Astrocyte of the spinal cord (primary cell): ENCODE measurements around the gene SEMA6A.

Experiments used
- DNase-seq: peaks from one replicate; pipeline ENCODE4 v3.0.0; 2011; ENCODE audit warnings: low read depth, low spot score
- H3K4me3 ChIP-seq: 2 replicates; pipeline ENCODE4 v1.5.1; 2011; ENCODE audit warnings: low read depth, mild to moderate bottlenecking, low read length, moderate library complexity
- CTCF ChIP-seq: IDR thresholded peaks from 2 replicates; pipeline ENCODE4 v1.5.1; 2012; ENCODE audit warnings: low read depth, mild to moderate bottlenecking, low read length, inconsistent platforms
- in situ Hi-C: cut with HindIII; loops from 2 replicates; pipeline ENCODE4 v1.10.0; 2017; ENCODE audit warnings: low sequenced_read_pairs

The SEMA6A gene

GRCh38 chr5:116424258-116424615, 150.4 kb downstream of the SEMA6A start:
- no peak overlapping the region for H3K4me3 ChIP-seq
- no peak for TF ChIP-seq CTCF
- in situ Hi-C loops, result no loop called here
- no peak for DNase-seq

- H3K4me3 ChIP-seq, result no peak overlapping the region
- in situ Hi-C loops, result no loop called here
- no peak for DNase-seq
- TF ChIP-seq CTCF, result no peak
Measured at GRCh38 chr5:116423587-116424257, 150.9 kb downstream of the SEMA6A start.

GRCh38 chr5:116423141-116423540, 151.5 kb downstream of the SEMA6A start:
- H3K4me3 ChIP-seq, result no peak overlapping the region
- TF ChIP-seq CTCF, result no peak
- in situ Hi-C loops, result no loop called here
- DNase-seq, result no peak

- TF ChIP-seq CTCF, result no peak
- H3K4me3 ChIP-seq, result no peak overlapping the region
- no peak for DNase-seq
- in situ Hi-C loops, result no loop called here
Measured at GRCh38 chr5:116421080-116421629, 153.5 kb downstream of the SEMA6A start.

GRCh38 chr5:116420540-116420939, 154.1 kb downstream of the SEMA6A start:
- no peak for TF ChIP-seq CTCF
- in situ Hi-C loops, result no loop called here
- H3K4me3 ChIP-seq, result no peak overlapping the region
- DNase-seq, result no peak

GRCh38 chr5:116419258-116419657, 155.4 kb downstream of the SEMA6A start:
- H3K4me3 ChIP-seq, result no peak overlapping the region
- no peak for TF ChIP-seq CTCF
- DNase-seq, result no peak
- in situ Hi-C loops, result no loop called here
